AG08395 (cell line): ENCODE data around the gene SNX1.
"Not testable (repeated sequence)": the region's sequence is repeated elsewhere in the genome, so short reads cannot be mapped to it uniquely, and the experiment has no call there.

Experiments used
- DNase-seq: peaks from one replicate; pipeline ENCODE4 v3.0.0; 2012; ENCODE audit warnings: mixed read lengths, low spot score

Gene SNX1

GRCh38 chr15:64117759-64118487, 22.1 kb downstream of the SNX1 start:
- no peak for DNase-seq

GRCh38 chr15:64120322-64120721, 24.5 kb downstream of the SNX1 start:
- DNase-seq = not testable (repeated sequence)

GRCh38 chr15:64121614-64122013, 25.8 kb downstream of the SNX1 start:
- no peak for DNase-seq

GRCh38 chr15:64122444-64122843, 26.7 kb downstream of the SNX1 start:
- no peak for DNase-seq

- DNase-seq = no peak
Measured at GRCh38 chr15:64122936-64123351, 27.2 kb downstream of the SNX1 start.

GRCh38 chr15:64125978-64126377, 30.2 kb downstream of the SNX1 start:
- no peak for DNase-seq

GRCh38 chr15:64127521-64128270, 31.9 kb downstream of the SNX1 start:
- no peak for DNase-seq

GRCh38 chr15:64130159-64130558, 34.4 kb downstream of the SNX1 start:
- no peak for DNase-seq

- no peak for DNase-seq
Measured at GRCh38 chr15:64131547-64131946, 35.8 kb downstream of the SNX1 start.

- no peak for DNase-seq
Measured at GRCh38 chr15:64132217-64132616, 36.4 kb downstream of the SNX1 start.

GRCh38 chr15:64133623-64134344, 38.0 kb downstream of the SNX1 start:
- DNase-seq = no peak

- DNase-seq = peak; percentile 12
Measured at GRCh38 chr15:64134345-64134829, 38.6 kb downstream of the SNX1 start.

GRCh38 chr15:64136347-64136746, 40.6 kb downstream of the SNX1 start:
- DNase-seq = no peak

- no peak for DNase-seq
Measured at GRCh38 chr15:64137226-64137833, 41.5 kb downstream of the SNX1 start.

GRCh38 chr15:64138331-64138941, 42.7 kb downstream of the SNX1 start:
- no peak for DNase-seq

GRCh38 chr15:64141798-64142512, 46.2 kb downstream of the SNX1 start:
- DNase-seq = no peak

- DNase-seq = no peak
Measured at GRCh38 chr15:64143276-64143675, 47.5 kb downstream of the SNX1 start.

- no peak for DNase-seq
Measured at GRCh38 chr15:64144192-64144564, 48.4 kb downstream of the SNX1 start.

- no peak for DNase-seq
Measured at GRCh38 chr15:64144565-64145281, 48.9 kb downstream of the SNX1 start.

- no peak for DNase-seq
Measured at GRCh38 chr15:64146041-64146440, 50.3 kb downstream of the SNX1 start.

GRCh38 chr15:64146520-64146884, 50.7 kb downstream of the SNX1 start:
- DNase-seq = no peak
